CD14-positive monocyte (primary cell): ENCODE results near the gene UBE2O. TPM values are rescaled to one million over a fixed set of nuclear protein-coding genes. Genes with fewer than 3 reads are reported as not detected.
"Not testable (repeated sequence)": the region's sequence is repeated elsewhere in the genome, so short reads cannot be mapped to it uniquely, and the experiment has no call there.

Experiments used
- DNase-seq, 3 donors: peaks; one replicate each; pipeline ENCODE4 v3.0.0-alpha.2; 2011 to 2022
- H2AFZ ChIP-seq: 2 replicates; pipeline ENCODE4 v1.6.0; 2012; ENCODE audit warnings: mild to moderate bottlenecking, low read depth, low read length, inconsistent platforms; ENCODE audit not compliant: insufficient read depth, poor library complexity, severe bottlenecking
- H3K27ac ChIP-seq, 2 donors: 1 replicate in 1 of 2; 2 replicates in 1 of 2; pipeline ENCODE4 v1.5.1; 2012 to 2013; ENCODE audit warnings: low read length in 2 of 2, control low read depth in 1 of 2, inconsistent platforms in 1 of 2, low read depth in 1 of 2, mild to moderate bottlenecking in 1 of 2
- H3K27me3 ChIP-seq, 2 donors: one replicate each; pipeline versions ENCODE4 v1.6.0 to v1.6.1; 2011 to 2013; ENCODE audit warnings: low read length in 2 of 2; ENCODE audit not compliant: control insufficient read depth in 2 of 2, insufficient read depth in 2 of 2
- H3K36me3 ChIP-seq, 2 donors: replicated peaks in 1 of 2; 1 replicate in 1 of 2; 2 replicates in 1 of 2; pipeline versions ENCODE4 v1.5.1 to v1.6.1; 2012 to 2013; ENCODE audit warnings: low read length in 2 of 2, control low read depth in 1 of 2, inconsistent platforms in 1 of 2, mild to moderate bottlenecking in 1 of 2; ENCODE audit not compliant: insufficient read depth in 2 of 2, control insufficient read depth in 1 of 2
- H3K4me1 ChIP-seq, 2 donors: 1 replicate in 1 of 2; 2 replicates in 1 of 2; pipeline versions ENCODE4 v1.5.1 to v1.6.1; 2012 to 2013; ENCODE audit warnings: low read length in 2 of 2, control low read depth in 1 of 2, inconsistent platforms in 1 of 2, mild to moderate bottlenecking in 1 of 2, moderate library complexity in 1 of 2; ENCODE audit not compliant: insufficient read depth in 2 of 2, control insufficient read depth in 1 of 2
- H3K4me2 ChIP-seq: replicated peaks from 2 replicates; pipeline ENCODE3; 2012; ENCODE audit warnings: low read length, moderate library complexity, mild to moderate bottlenecking; ENCODE audit not compliant: poor library complexity, severe bottlenecking; ENCODE audit errors: extremely low read depth
- H3K4me3 ChIP-seq, 3 experiments: fragments of 200-600 bp in 1 of 3; sonication (generic) in 1 of 3; replicated peaks in 1 of 3; 1 replicate in 2 of 3; 2 replicates in 1 of 3; pipeline ENCODE4 v1.5.1; 2011 to 2013; ENCODE audit warnings: low read length in 3 of 3, mild to moderate bottlenecking in 3 of 3, control low read depth in 2 of 3, low read depth in 2 of 3, inconsistent platforms in 1 of 3, moderate library complexity in 1 of 3
- H3K79me2 ChIP-seq: 2 replicates; pipeline ENCODE4 v1.6.0; 2012; ENCODE audit warnings: mild to moderate bottlenecking, control low read depth, inconsistent platforms, low read length, moderate library complexity; ENCODE audit not compliant: insufficient read depth
- H3K9ac ChIP-seq: 2 replicates; pipeline ENCODE4 v1.6.0; 2017; ENCODE audit warnings: low read length, mild to moderate bottlenecking; ENCODE audit not compliant: insufficient read depth, poor library complexity, severe bottlenecking
- H3K9me3 ChIP-seq, 2 donors: replicated peaks in 1 of 2; 1 replicate in 1 of 2; 2 replicates in 1 of 2; pipeline versions ENCODE4 v1.5.1 to v1.6.1; 2012 to 2013; ENCODE audit warnings: low read length in 2 of 2, control low read depth in 1 of 2; ENCODE audit not compliant: control insufficient read depth in 1 of 2, insufficient read depth in 1 of 2
- H4K20me1 ChIP-seq: 2 replicates; pipeline ENCODE4 v1.6.0; 2012; ENCODE audit warnings: mild to moderate bottlenecking, low read length, control low read depth, moderate library complexity; ENCODE audit not compliant: insufficient read depth
- H3K27ac Mint-ChIP-seq, 7 donors: one replicate each; pipeline ENCODE4 v1.8.0; 2020; ENCODE audit warnings: mild to moderate bottlenecking in 7 of 7, mixed read lengths in 7 of 7, moderate library complexity in 6 of 7, inconsistent platforms in 2 of 7
- H3K27me3 Mint-ChIP-seq, 3 donors: one replicate each; pipeline ENCODE4 v1.8.0; 2021 to 2022; ENCODE audit warnings: low read depth in 3 of 3, mild to moderate bottlenecking in 3 of 3, mixed read lengths in 3 of 3, moderate library complexity in 3 of 3, inconsistent platforms in 1 of 3
- H3K36me3 Mint-ChIP-seq, 2 donors: one replicate each; pipeline ENCODE4 v1.8.0; 2020; ENCODE audit warnings: mixed read lengths in 2 of 2, inconsistent platforms in 1 of 2, mild to moderate bottlenecking in 1 of 2
- H3K4me1 Mint-ChIP-seq: one replicate; pipeline ENCODE4 v1.8.0; 2020; ENCODE audit warnings: mild to moderate bottlenecking, mixed read lengths
- H3K4me3 Mint-ChIP-seq, 2 donors: one replicate each; pipeline ENCODE4 v1.8.0; 2020; ENCODE audit warnings: mild to moderate bottlenecking in 2 of 2, mixed read lengths in 2 of 2, moderate library complexity in 1 of 2
- H3K9me3 Mint-ChIP-seq, 7 donors: one replicate each; pipeline ENCODE4 v1.8.0; 2020 to 2022; ENCODE audit warnings: mixed read lengths in 7 of 7, mild to moderate bottlenecking in 6 of 7, moderate library complexity in 6 of 7, inconsistent platforms in 2 of 7
- CTCF ChIP-seq: fragments of 200-600 bp; IDR thresholded peaks from one replicate; pipeline ENCODE4 v1.8.0; 2022; ENCODE audit warnings: antibody characterized with exemption, mild to moderate bottlenecking
- WGBS: methylation state at CpG from one replicate; pipeline ENCODE4 v1.1.5; 2013; ENCODE audit warnings: missing lambda C conversion rate; ENCODE audit not compliant: insufficient coverage; 5-methylcytosine and 5-hydroxymethylcytosine counted together
- intact Hi-C, 2 donors: fragments of 100-400 bp; cut with micrococcal nuclease; formaldehyde crosslinking; loops; one replicate each; pipeline versions ENCODE4 v1.15.0 to v1.15.1; 2023
- polyA plus RNA-seq, 3 donors: library from polyadenylated mRNA; depleted of rRNA in 1 of 3; unstranded in 2 of 3; stranded (reverse) in 1 of 3; fragments of 300-500 nt in 2 of 3; fragments of >200 nt in 1 of 3; fragmentation: Illumina TruSeq in 2 of 3; gene quantifications; 1 replicate in 2 of 3; 2 replicates in 1 of 3; pipeline ENCODE4 v1.2.3, GENCODE V29; 2012 to 2021

UBE2O gene
- polyA plus RNA-seq, 3 donors, result 1.3 to 15.1 (median 4.5) TPM

DNA sequence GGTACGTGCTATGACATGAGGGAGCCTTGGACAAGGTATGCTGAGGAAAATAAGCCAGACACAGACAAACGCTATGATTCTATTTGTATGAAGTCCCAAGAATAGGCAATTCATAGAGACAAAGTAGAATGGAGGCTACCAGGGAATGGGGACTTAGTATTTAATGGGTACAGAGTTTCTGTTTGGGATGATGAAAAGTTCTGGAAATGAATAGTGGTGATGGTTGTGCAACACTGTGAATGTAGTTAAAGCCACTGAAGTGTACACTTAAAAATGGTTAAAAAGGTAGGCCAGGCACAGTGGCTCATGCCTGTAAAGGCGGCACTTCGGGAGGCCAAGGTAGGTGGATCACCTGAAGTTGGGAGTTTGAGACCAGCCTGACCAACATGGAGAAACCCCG lies 102.5 kb downstream of the UBE2O start:
- Histone ChIP-seq H3K36me3 (peaks cover 14 to 24% of the 10 kb centered on the region in 2 donors), H4K20me1 (no peaks in the 10 kb centered on the region), H3K4me2 (no peak overlapping the region), H3K4me3 (no peak overlapping the region), H2AFZ (no peak overlapping the region), H3K79me2 (peaks cover 36% of the 10 kb centered on the region), H3K4me1 (peaks cover 15 to 21% of the 10 kb centered on the region in 2 donors), H3K9me3 (no peaks in the 10 kb centered on the region), H3K27me3 (no peaks in the 10 kb centered on the region), H3K9ac (no peak overlapping the region), H3K27ac (no peak overlapping the region)
- DNase-seq, result no peak
- WGBS, result 100% methylated on average over 2 of the region's 5 CpGs
- peaks cover 0 to 2% (median 0%) of the 10 kb centered on the region in 3 donors for H3K27me3 Mint-ChIP-seq
- H3K9me3 Mint-ChIP-seq, result peaks cover 0 to 2% (median 0%) of the 10 kb centered on the region in 7 donors
- no peak overlapping the region for H3K27ac Mint-ChIP-seq
- H3K4me3 Mint-ChIP-seq, result no peak overlapping the region
- H3K4me1 Mint-ChIP-seq, result peaks cover 26% of the 10 kb centered on the region
- intact Hi-C loops, result loop anchor here in 1 of 2 donors (5.0 kb wide), 1 partner anchor 37 kb away; no protein-coding TSS in a partner anchor
- no peak for TF ChIP-seq CTCF
- peaks cover 24% of the 10 kb centered on the region in 2 donors for H3K36me3 Mint-ChIP-seq

DNA sequence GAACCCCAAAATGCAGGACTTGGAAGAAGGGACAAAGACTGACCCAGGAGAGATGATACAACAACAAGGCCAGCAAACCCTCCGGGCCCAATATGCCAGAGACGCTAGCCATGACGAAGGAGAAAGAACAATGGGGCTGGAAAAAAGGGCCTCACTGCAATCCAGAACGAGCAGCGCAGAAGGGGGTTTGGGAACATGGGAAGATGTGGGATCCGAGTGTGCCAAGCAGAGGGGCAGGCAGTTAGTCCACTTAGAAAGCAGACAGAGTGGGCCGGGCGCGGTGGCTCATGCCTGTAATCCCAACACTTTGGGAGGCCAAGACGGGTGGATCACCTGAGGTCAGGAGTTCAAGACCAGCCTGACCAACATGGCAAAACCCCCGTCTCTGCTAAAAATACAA lies 106.0 kb downstream of the UBE2O start:
- not testable (repeated sequence) for H3K27me3 Mint-ChIP-seq, DNase-seq, H3K9me3 ChIP-seq, H3K4me1 ChIP-seq, H3K9me3 Mint-ChIP-seq, H3K27ac ChIP-seq, H4K20me1 ChIP-seq, H3K4me1 Mint-ChIP-seq, H3K9ac ChIP-seq, H3K27me3 ChIP-seq, H3K4me3 ChIP-seq, H3K4me2 ChIP-seq, H3K4me3 Mint-ChIP-seq, H2AFZ ChIP-seq
- peak overlapping the region in 2 of 7 donors; percentile 12 to 14 for H3K27ac Mint-ChIP-seq
- peaks cover 45 to 54% of the 10 kb centered on the region in 2 donors for H3K36me3 Mint-ChIP-seq
- WGBS, result 100% methylated on average over 11 of the region's 11 CpGs
- intact Hi-C loops, result loop anchor here in 1 of 2 donors (5.0 kb wide), 1 partner anchor 35 kb away; no protein-coding TSS in a partner anchor
- Histone ChIP-seq H3K36me3 (peaks cover 18 to 56% of the 10 kb centered on the region in 2 donors), H3K79me2 (peaks cover 23% of the 10 kb centered on the region)
